H9 (cell line): Measurements from ENCODE around the gene KLF2. TPM values are rescaled to one million over a fixed set of nuclear protein-coding genes. Genes with fewer than 3 reads are reported as not detected.

Experiments
- DNase-seq: peaks from one replicate; pipeline ENCODE4 v3.0.0-alpha.2; 2017
- H2AFZ ChIP-seq: one replicate; pipeline ENCODE4 v1.6.1; 2013; ENCODE audit warnings: mild to moderate bottlenecking, low read length, control low read depth, moderate library complexity
- H2AK5ac ChIP-seq: 2 replicates; pipeline ENCODE4 v1.6.1; 2013; ENCODE audit warnings: low read length, control low read depth, mixed read lengths; ENCODE audit not compliant: insufficient read length
- H2BK120ac ChIP-seq: one replicate; pipeline ENCODE4 v1.6.1; 2013; ENCODE audit warnings: low read depth, mild to moderate bottlenecking, low read length, control low read depth, inconsistent platforms; ENCODE audit not compliant: poor library complexity, severe bottlenecking
- H2BK12ac ChIP-seq: 2 replicates; pipeline ENCODE4 v1.6.1; 2013; ENCODE audit warnings: low read length, control low read depth, mixed read lengths, low read depth; ENCODE audit not compliant: insufficient read length
- H2BK15ac ChIP-seq: 2 replicates; pipeline ENCODE4 v1.6.1; 2013; ENCODE audit warnings: low read depth, low read length, control low read depth
- H2BK20ac ChIP-seq: one replicate; pipeline ENCODE4 v1.6.1; 2013; ENCODE audit warnings: low read depth, mild to moderate bottlenecking, low read length, control low read depth, inconsistent platforms; ENCODE audit not compliant: poor library complexity, severe bottlenecking
- H2BK5ac ChIP-seq: 2 replicates; pipeline ENCODE4 v1.6.1; 2013; ENCODE audit warnings: low read length, control low read depth, mixed read lengths; ENCODE audit not compliant: insufficient read length
- H3K14ac ChIP-seq: 2 replicates; pipeline ENCODE4 v1.6.1; 2013; ENCODE audit warnings: low read length, control low read depth; ENCODE audit not compliant: insufficient read depth
- H3K18ac ChIP-seq: 2 replicates; pipeline ENCODE4 v1.6.1; 2013; ENCODE audit warnings: low read depth, mild to moderate bottlenecking, mixed read lengths, low read length, control low read depth; ENCODE audit not compliant: insufficient read length
- H3K23ac ChIP-seq: 2 replicates; pipeline ENCODE4 v1.6.1; 2013; ENCODE audit warnings: low read length, control low read depth, mixed read lengths, low read depth; ENCODE audit not compliant: insufficient read length
- H3K23me2 ChIP-seq: 2 replicates; pipeline ENCODE4 v1.6.1; 2013; ENCODE audit warnings: low read depth, mild to moderate bottlenecking, mixed read lengths, low read length, control low read depth; ENCODE audit not compliant: insufficient read length, poor library complexity, severe bottlenecking
- H3K27ac ChIP-seq: 2 replicates; pipeline ENCODE4 v1.5.1; 2013; ENCODE audit warnings: low read length, control low read depth, mixed read lengths, low read depth; ENCODE audit not compliant: insufficient read length
- H3K27me3 ChIP-seq: 2 replicates; pipeline ENCODE4 v1.6.1; 2013; ENCODE audit warnings: low read length, control low read depth, inconsistent platforms; ENCODE audit not compliant: insufficient read depth
- H3K4ac ChIP-seq: 2 replicates; pipeline ENCODE4 v1.6.1; 2013; ENCODE audit warnings: low read depth, mild to moderate bottlenecking, control low read depth, inconsistent platforms, low read length, moderate library complexity
- H3K4me1 ChIP-seq: 2 replicates; pipeline ENCODE4 v1.6.1; 2013; ENCODE audit warnings: low read length, control low read depth, inconsistent platforms; ENCODE audit not compliant: insufficient read depth
- H3K4me2 ChIP-seq: 2 replicates; pipeline ENCODE4 v1.6.1; 2013; ENCODE audit warnings: low read length, control low read depth, mixed read lengths; ENCODE audit not compliant: insufficient read length, insufficient read depth
- H3K56ac ChIP-seq: 2 replicates; pipeline ENCODE4 v1.6.1; 2013; ENCODE audit warnings: low read depth, mild to moderate bottlenecking, mixed read lengths, low read length, control low read depth; ENCODE audit not compliant: insufficient read length
- H3K79me1 ChIP-seq: 2 replicates; pipeline ENCODE4 v1.6.1; 2013; ENCODE audit warnings: low read depth, mild to moderate bottlenecking, moderate library complexity, low read length, control low read depth, inconsistent platforms; ENCODE audit not compliant: insufficient read depth, poor library complexity, severe bottlenecking
- H3K79me2 ChIP-seq: 2 replicates; pipeline ENCODE4 v1.6.1; 2013; ENCODE audit warnings: low read length, control low read depth, inconsistent platforms; ENCODE audit not compliant: insufficient read depth
- H3K9ac ChIP-seq: 2 replicates; pipeline ENCODE4 v1.6.1; 2013; ENCODE audit warnings: low read length, control low read depth, mixed read lengths; ENCODE audit not compliant: insufficient read length; ENCODE audit errors: extremely low read depth
- H3K9me3 ChIP-seq: one replicate; pipeline ENCODE4 v1.6.1; 2013; ENCODE audit warnings: low read depth, low read length, inconsistent platforms; ENCODE audit not compliant: control insufficient read depth
- H3T11ph ChIP-seq: one replicate; pipeline ENCODE4 v1.6.1; 2013; ENCODE audit warnings: mild to moderate bottlenecking, low read length, control low read depth, inconsistent platforms
- H4K20me1 ChIP-seq: one replicate; pipeline ENCODE4 v1.6.1; 2013; ENCODE audit not compliant: control insufficient read depth, insufficient read length, insufficient read depth
- H4K5ac ChIP-seq: 2 replicates; pipeline ENCODE4 v1.6.1; 2013; ENCODE audit warnings: low read depth, mild to moderate bottlenecking, mixed read lengths, low read length, control low read depth; ENCODE audit not compliant: insufficient read length
- H4K8ac ChIP-seq: replicated peaks from 2 replicates; pipeline ENCODE4 v1.6.1; 2013; ENCODE audit warnings: low read length, control low read depth, mixed read lengths, low read depth; ENCODE audit not compliant: insufficient read length
- H4K91ac ChIP-seq: 2 replicates; pipeline ENCODE4 v1.6.1; 2013; ENCODE audit warnings: low read depth, mild to moderate bottlenecking, moderate library complexity, mixed read lengths, low read length, control low read depth; ENCODE audit not compliant: insufficient read length
- H3K27ac Mint-ChIP-seq, 3 experiments: 2 replicates in 2 of 3; 3 replicates in 1 of 3; pipeline ENCODE4 v1.8.0; 2020 to 2021; ENCODE audit warnings: mixed read lengths in 3 of 3, mild to moderate bottlenecking in 1 of 3, moderate library complexity in 1 of 3
- H3K27me3 Mint-ChIP-seq: 2 replicates; pipeline ENCODE4 v1.8.0; 2021; ENCODE audit warnings: low read depth, mild to moderate bottlenecking, moderate library complexity, mixed read lengths
- H3K36me3 Mint-ChIP-seq, 3 experiments: 2 replicates in 2 of 3; 3 replicates in 1 of 3; pipeline ENCODE4 v1.8.0; 2020 to 2021; ENCODE audit warnings: low read depth in 3 of 3, mixed read lengths in 3 of 3; ENCODE audit not compliant: insufficient read depth in 1 of 3
- H3K4me1 Mint-ChIP-seq, 2 experiments: 2 replicates each; pipeline ENCODE4 v1.8.0; 2020; ENCODE audit warnings: mixed read lengths in 2 of 2
- H3K4me3 Mint-ChIP-seq, 2 experiments: 2 replicates in 1 of 2; 3 replicates in 1 of 2; pipeline ENCODE4 v1.8.0; 2020 to 2021; ENCODE audit warnings: mild to moderate bottlenecking in 2 of 2, mixed read lengths in 2 of 2, moderate library complexity in 1 of 2
- H3K9me3 Mint-ChIP-seq, 2 experiments: 2 replicates in 1 of 2; 3 replicates in 1 of 2; pipeline ENCODE4 v1.8.0; 2020; ENCODE audit warnings: mild to moderate bottlenecking in 2 of 2, mixed read lengths in 2 of 2, moderate library complexity in 1 of 2
- CTCF ChIP-seq: fragments of 200-600 bp; sonication (generic); conservative IDR thresholded peaks from 3 replicates; pipeline ENCODE4 v1.8.0; 2021; ENCODE audit warnings: antibody characterized with exemption, mild to moderate bottlenecking
- WGBS: extraction: QIAGEN DNeasy Blood & Tissue Kit; methylation state at CpG from one replicate; pipeline ENCODE4 v1.1.7; 2013; ENCODE audit warnings: missing lambda C conversion rate, low lambda C conversion rate, mixed read lengths; ENCODE audit not compliant: insufficient read length; ENCODE audit errors: extremely low coverage; 5-methylcytosine and 5-hydroxymethylcytosine counted together
- total RNA-seq: library from RNA; stranded (reverse); gene quantifications from 2 replicates; pipeline ENCODE4 v1.2.1, GENCODE V29; 2021

The KLF2 gene
- total RNA-seq, 1 experiment from 2014 or later: 0.33 TPM

- Histone ChIP-seq H2BK20ac (no peak overlapping the region), H2AFZ (no peak overlapping the region), H3K56ac (no peak overlapping the region), H4K20me1 (no peaks in the 10 kb centered on the region), H3K79me1 (no peaks in the 10 kb centered on the region), H4K91ac (no peak overlapping the region), H3K27ac (no peak overlapping the region), H3K4me2 (no peak overlapping the region), H3K27me3 (no peaks in the 10 kb centered on the region), H2BK15ac (no peak overlapping the region), H3K4ac (no peak overlapping the region), H3K79me2 (no peaks in the 10 kb centered on the region), H3K14ac (no peak overlapping the region), H3K9ac (no peak overlapping the region), H3T11ph (no peak overlapping the region), H3K9me3 (no peaks in the 10 kb centered on the region), H3K23ac (no peak overlapping the region), H2BK120ac (no peak overlapping the region), H2AK5ac (no peak overlapping the region), H2BK12ac (no peak overlapping the region), H4K8ac (no peak overlapping the region), H3K23me2 (no peaks in the 10 kb centered on the region), H4K5ac (no peak overlapping the region), H3K4me1 (no peaks in the 10 kb centered on the region), H2BK5ac (no peak overlapping the region), H3K18ac (no peak overlapping the region)
- Mint-ChIP-seq H3K4me1 (peaks cover 0 to 23% of the 10 kb centered on the region in 2 experiments; a peak in 3 of 4 replicates), H3K36me3 (peaks cover 0 to 17% (median 0%) of the 10 kb centered on the region in 3 experiments; a peak in 3 of 7 replicates), H3K27ac (no peak overlapping the region), H3K27me3 (no peaks in the 10 kb centered on the region), H3K4me3 (no peak overlapping the region), H3K9me3 (no peaks in the 10 kb centered on the region)
- TF ChIP-seq CTCF: no peak
- DNase-seq: no peak
- no CpG with 5 or more reads among the region's 6 CpGs for WGBS
Observed at GRCh38 chr19:16359964-16360363, 35.3 kb downstream of the KLF2 start.
